Measurements from ENCODE around the gene PARD6B. TPM values are rescaled to one million over a fixed set of nuclear protein-coding genes. Genes with fewer than 3 reads are reported as not detected.

The PARD6B gene
- total RNA-seq, 2 experiments from 2014 or later, result 4.4 to 6.1 TPM

DNA sequence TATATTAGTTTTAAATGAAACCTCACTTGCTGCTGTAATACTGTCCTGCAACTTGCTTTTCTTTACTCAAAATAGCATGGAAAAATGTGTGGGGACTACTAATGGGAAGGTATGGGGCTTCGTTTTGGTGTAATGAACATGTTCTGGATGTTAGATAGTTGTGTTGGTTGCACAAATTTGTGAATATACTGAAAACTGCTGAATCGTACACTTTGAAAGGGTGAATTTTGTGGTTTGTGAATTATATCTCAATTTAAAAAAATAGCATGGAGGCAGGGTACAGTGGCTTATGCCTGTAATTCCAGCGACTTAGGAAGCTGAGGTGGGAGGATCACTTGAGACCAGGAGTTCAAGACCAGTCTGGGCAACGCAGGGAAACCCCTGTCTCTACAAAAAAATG is 65.8 kb downstream of the PARD6B start:
- peak overlapping the region; percentile 79 for H3K4me2 ChIP-seq (ENCODE audit: low read length)
- peak overlapping the region; percentile 61 for H3K4me3 ChIP-seq (ENCODE audit: low read depth, low read length, poor library complexity, severe bottlenecking)
- no peak for TF ChIP-seq EZH2phosphoT487 (IDR thresholded peaks at IDR 0.05; ENCODE audit: borderline replicate concordance, low read depth, low read length)
- TF ChIP-seq, protein P1, sequence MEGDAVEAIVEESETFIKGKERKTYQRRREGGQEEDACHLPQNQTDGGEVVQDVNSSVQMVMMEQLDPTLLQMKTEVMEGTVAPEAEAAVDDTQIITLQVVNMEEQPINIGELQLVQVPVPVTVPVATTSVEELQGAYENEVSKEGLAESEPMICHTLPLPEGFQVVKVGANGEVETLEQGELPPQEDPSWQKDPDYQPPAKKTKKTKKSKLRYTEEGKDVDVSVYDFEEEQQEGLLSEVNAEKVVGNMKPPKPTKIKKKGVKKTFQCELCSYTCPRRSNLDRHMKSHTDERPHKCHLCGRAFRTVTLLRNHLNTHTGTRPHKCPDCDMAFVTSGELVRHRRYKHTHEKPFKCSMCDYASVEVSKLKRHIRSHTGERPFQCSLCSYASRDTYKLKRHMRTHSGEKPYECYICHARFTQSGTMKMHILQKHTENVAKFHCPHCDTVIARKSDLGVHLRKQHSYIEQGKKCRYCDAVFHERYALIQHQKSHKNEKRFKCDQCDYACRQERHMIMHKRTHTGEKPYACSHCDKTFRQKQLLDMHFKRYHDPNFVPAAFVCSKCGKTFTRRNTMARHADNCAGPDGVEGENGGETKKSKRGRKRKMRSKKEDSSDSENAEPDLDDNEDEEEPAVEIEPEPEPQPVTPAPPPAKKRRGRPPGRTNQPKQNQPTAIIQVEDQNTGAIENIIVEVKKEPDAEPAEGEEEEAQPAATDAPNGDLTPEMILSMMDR (conservative IDR thresholded peaks at IDR 0.05; ENCODE audit: low read length), result no peak
- no peak overlapping the region for H2AFZ ChIP-seq (ENCODE audit: low read length)
- peaks cover 75% of the 10 kb centered on the region for H3K4me1 ChIP-seq (ENCODE audit: insufficient read depth, low read length, poor library complexity, severe bottlenecking)
- POLR2A ChIA-PET, result interaction anchor here (1.5 to 11.7 kb wide), 2 partner anchors 9 to 20 kb away, joined by 5 to 230 read pairs; no protein-coding TSS in a partner anchor
- no peaks in the 10 kb centered on the region for H3K9me3 ChIP-seq (ENCODE audit: low read length)
- intact Hi-C loops (cut with micrococcal nuclease; ENCODE audit: unreplicated experiment), result no loop called here
- no peaks in the 10 kb centered on the region for H3K9me2 ChIP-seq (ENCODE audit: insufficient read depth, low read length)
- DNase-seq (ENCODE audit: low spot score), result no peak
- peaks cover 62% of the 10 kb centered on the region for H3K79me2 ChIP-seq (ENCODE audit: insufficient read depth, low read depth, low read length)
- H3K27ac ChIP-seq (ENCODE audit: low read depth, low read length, poor library complexity, severe bottlenecking), result peak overlapping the region; percentile 98
- BruUV-seq (replicated peaks), result TSS peak; percentile 76
- no peaks in the 10 kb centered on the region for H4K20me1 ChIP-seq (ENCODE audit: insufficient read depth, low read length)
- CTCF ChIA-PET (ENCODE audit: unreplicated experiment), result no interaction called here
- peaks cover 33% of the 10 kb centered on the region for H3K36me3 ChIP-seq (ENCODE audit: insufficient read depth, low read length)

DNA sequence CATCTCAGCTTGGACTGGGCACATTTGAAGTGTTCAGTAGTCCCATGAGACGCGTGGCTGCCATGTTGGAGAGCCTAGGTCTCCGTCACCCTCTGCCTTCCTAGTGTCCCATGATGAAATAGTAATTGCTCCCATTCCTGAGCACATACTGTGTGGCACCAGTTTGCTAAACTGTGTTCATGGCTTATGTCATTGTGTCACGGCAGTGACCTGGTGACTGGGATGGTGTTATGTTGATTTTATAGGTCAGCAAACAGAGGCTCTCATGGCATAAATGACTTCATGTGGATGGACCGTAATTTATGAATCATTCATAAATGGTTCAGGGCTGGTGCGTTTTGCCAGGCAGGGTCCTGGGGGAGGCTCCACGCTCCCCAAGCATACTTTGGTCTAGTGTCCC is 67.3 kb downstream of the PARD6B start:
- H3K79me2 ChIP-seq (ENCODE audit: insufficient read depth, low read depth, low read length), result peaks cover 77% of the 10 kb centered on the region
- ChIA-PET CTCF (ENCODE audit: unreplicated experiment) (no interaction called here), POLR2A (interaction anchor here (1.0 to 11.7 kb wide), 2 partner anchors 8 to 18 kb away, joined by 3 to 230 read pairs; no protein-coding TSS in a partner anchor)
- peak overlapping the region; percentile 79 for H3K4me2 ChIP-seq (ENCODE audit: low read length)
- H3K36me3 ChIP-seq (ENCODE audit: insufficient read depth, low read length), result peaks cover 47% of the 10 kb centered on the region
- no peak for TF ChIP-seq EZH2phosphoT487 (IDR thresholded peaks at IDR 0.05; ENCODE audit: borderline replicate concordance, low read depth, low read length)
- TF ChIP-seq, protein P1 (conservative IDR thresholded peaks at IDR 0.05; ENCODE audit: low read length), result no peak
- H3K4me1 ChIP-seq (ENCODE audit: insufficient read depth, low read length, poor library complexity, severe bottlenecking), result peaks cover 82% of the 10 kb centered on the region
- H3K9me3 ChIP-seq (ENCODE audit: low read length), result no peaks in the 10 kb centered on the region
- peak overlapping the region; percentile 61 for H3K4me3 ChIP-seq (ENCODE audit: low read depth, low read length, poor library complexity, severe bottlenecking)
- no peaks in the 10 kb centered on the region for H4K20me1 ChIP-seq (ENCODE audit: insufficient read depth, low read length)
- DNase-seq (ENCODE audit: low spot score), result peak; percentile 45
- intact Hi-C loops (cut with micrococcal nuclease; ENCODE audit: unreplicated experiment), result no loop called here
- H3K27ac ChIP-seq (ENCODE audit: low read depth, low read length, poor library complexity, severe bottlenecking), result peak overlapping the region; percentile 98
- BruUV-seq (replicated peaks), result TSS peak; percentile 44
- H2AFZ ChIP-seq (ENCODE audit: low read length), result no peak overlapping the region; the same call in 1 of the 2 replicates
- H3K9me2 ChIP-seq (ENCODE audit: insufficient read depth, low read length), result no peaks in the 10 kb centered on the region

DNA sequence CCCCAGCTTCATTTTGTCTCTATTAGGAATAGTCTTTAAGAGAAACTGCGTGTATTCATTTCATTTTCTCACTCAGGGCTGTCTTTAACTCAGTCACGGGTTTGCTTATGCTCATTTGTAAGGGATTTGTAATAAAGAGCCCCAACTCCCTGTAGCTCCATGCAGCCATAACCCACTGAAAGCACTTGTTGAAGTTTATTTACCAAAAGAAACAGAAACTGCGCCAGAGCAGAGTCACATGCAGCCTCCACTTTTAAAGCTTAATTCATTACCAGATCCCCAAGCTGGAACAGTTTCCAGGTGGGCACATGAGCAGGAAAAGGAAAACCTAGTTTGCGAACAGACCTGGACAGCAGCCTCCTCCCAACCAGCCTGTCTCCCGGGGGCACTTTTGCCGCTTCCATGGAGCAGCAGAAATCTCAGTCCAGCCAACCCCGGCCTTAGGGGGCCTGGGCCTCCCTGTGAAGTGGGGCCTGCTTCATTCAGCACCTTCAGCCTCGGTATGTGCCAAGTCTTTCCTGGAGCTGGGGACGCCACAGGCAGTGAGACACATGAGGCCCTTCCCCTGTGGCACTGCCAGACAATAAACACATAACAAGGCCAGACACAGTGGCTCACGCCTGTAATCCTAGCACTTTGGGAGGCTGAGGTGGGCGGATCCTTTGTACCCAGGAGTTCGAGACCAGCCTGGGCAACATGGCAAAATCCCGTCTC is 68.0 kb downstream of the PARD6B start:
- TF ChIP-seq, protein P1 (conservative IDR thresholded peaks at IDR 0.05; ENCODE audit: low read length), result no peak
- no peak for TF ChIP-seq EZH2phosphoT487 (IDR thresholded peaks at IDR 0.05; ENCODE audit: borderline replicate concordance, low read depth, low read length)
- peak overlapping the region; percentile 61 for H3K4me3 ChIP-seq (ENCODE audit: low read depth, low read length, poor library complexity, severe bottlenecking)
- H3K4me1 ChIP-seq (ENCODE audit: insufficient read depth, low read length, poor library complexity, severe bottlenecking), result peaks cover 82% of the 10 kb centered on the region
- TSS peak; percentile 58 for BruUV-seq (replicated peaks)
- no peaks in the 10 kb centered on the region for H3K9me2 ChIP-seq (ENCODE audit: insufficient read depth, low read length)
- no peak for DNase-seq (ENCODE audit: low spot score)
- peak overlapping the region; percentile 79 for H3K4me2 ChIP-seq (ENCODE audit: low read length)
- CTCF ChIA-PET (ENCODE audit: unreplicated experiment), result interaction anchor here (0.5 to 1.5 kb wide), 4 partner anchors 12 to 132 kb away, joined by 3 to 5 read pairs (median 4); no protein-coding TSS in a partner anchor
- no peak overlapping the region; the same call in 1 of the 2 replicates for H2AFZ ChIP-seq (ENCODE audit: low read length)
- H4K20me1 ChIP-seq (ENCODE audit: insufficient read depth, low read length), result no peaks in the 10 kb centered on the region
- intact Hi-C loops (cut with micrococcal nuclease; ENCODE audit: unreplicated experiment), result no loop called here
- POLR2A ChIA-PET, result interaction anchor here (1.0 to 11.7 kb wide), 3 partner anchors 9 to 70 kb away, joined by 3 to 230 read pairs (median 5); no protein-coding TSS in a partner anchor
- peaks cover 47% of the 10 kb centered on the region for H3K36me3 ChIP-seq (ENCODE audit: insufficient read depth, low read length)
- H3K79me2 ChIP-seq (ENCODE audit: insufficient read depth, low read depth, low read length), result peaks cover 84% of the 10 kb centered on the region
- peak overlapping the region; percentile 98 for H3K27ac ChIP-seq (ENCODE audit: low read depth, low read length, poor library complexity, severe bottlenecking)
- H3K9me3 ChIP-seq (ENCODE audit: low read length), result no peaks in the 10 kb centered on the region
